Chondrocyte (in vitro differentiated cells): ENCODE measurements around the gene STAT6. TPM values are rescaled to one million over a fixed set of nuclear protein-coding genes. Genes with fewer than 3 reads are reported as not detected.

Source experiments
- DNase-seq: peaks from one replicate; pipeline ENCODE4 v3.0.0; 2021; ENCODE audit warnings: mixed read lengths, low spot score
- H3K27ac Mint-ChIP-seq: one replicate; pipeline ENCODE4 v1.8.0; 2021; ENCODE audit warnings: mild to moderate bottlenecking, moderate library complexity, mixed read lengths; ENCODE audit not compliant: unreplicated experiment
- H3K27me3 Mint-ChIP-seq: 2 replicates; pipeline ENCODE4 v1.8.0; 2021; ENCODE audit warnings: low read depth, mixed read lengths
- H3K36me3 Mint-ChIP-seq: 2 replicates; pipeline ENCODE4 v1.8.0; 2021; ENCODE audit warnings: low read depth, mixed read lengths
- H3K4me1 Mint-ChIP-seq: 2 replicates; pipeline ENCODE4 v1.8.0; 2021; ENCODE audit warnings: low read depth, mild to moderate bottlenecking, mixed read lengths
- H3K4me3 Mint-ChIP-seq: one replicate; pipeline ENCODE4 v1.8.0; 2021; ENCODE audit warnings: mild to moderate bottlenecking, moderate library complexity, mixed read lengths; ENCODE audit not compliant: unreplicated experiment
- H3K9me3 Mint-ChIP-seq: 2 replicates; pipeline ENCODE4 v1.8.0; 2021; ENCODE audit warnings: low read depth, mixed read lengths
- total RNA-seq: library from RNA; stranded (reverse); gene quantifications from 3 replicates; pipeline ENCODE4 v1.2.1, GENCODE V29; 2021
- TF ChIP-seq, protein P1 (sequence below): fragments of 200-600 bp; sonication (generic); IDR thresholded peaks from 2 replicates; pipeline ENCODE4 v1.5.0; 2021; ENCODE audit warnings: antibody characterized with exemption, mild to moderate bottlenecking, moderate library complexity

The STAT6 gene
- total RNA-seq, 1 donor from 2014 or later: 89.4 TPM

DNA sequence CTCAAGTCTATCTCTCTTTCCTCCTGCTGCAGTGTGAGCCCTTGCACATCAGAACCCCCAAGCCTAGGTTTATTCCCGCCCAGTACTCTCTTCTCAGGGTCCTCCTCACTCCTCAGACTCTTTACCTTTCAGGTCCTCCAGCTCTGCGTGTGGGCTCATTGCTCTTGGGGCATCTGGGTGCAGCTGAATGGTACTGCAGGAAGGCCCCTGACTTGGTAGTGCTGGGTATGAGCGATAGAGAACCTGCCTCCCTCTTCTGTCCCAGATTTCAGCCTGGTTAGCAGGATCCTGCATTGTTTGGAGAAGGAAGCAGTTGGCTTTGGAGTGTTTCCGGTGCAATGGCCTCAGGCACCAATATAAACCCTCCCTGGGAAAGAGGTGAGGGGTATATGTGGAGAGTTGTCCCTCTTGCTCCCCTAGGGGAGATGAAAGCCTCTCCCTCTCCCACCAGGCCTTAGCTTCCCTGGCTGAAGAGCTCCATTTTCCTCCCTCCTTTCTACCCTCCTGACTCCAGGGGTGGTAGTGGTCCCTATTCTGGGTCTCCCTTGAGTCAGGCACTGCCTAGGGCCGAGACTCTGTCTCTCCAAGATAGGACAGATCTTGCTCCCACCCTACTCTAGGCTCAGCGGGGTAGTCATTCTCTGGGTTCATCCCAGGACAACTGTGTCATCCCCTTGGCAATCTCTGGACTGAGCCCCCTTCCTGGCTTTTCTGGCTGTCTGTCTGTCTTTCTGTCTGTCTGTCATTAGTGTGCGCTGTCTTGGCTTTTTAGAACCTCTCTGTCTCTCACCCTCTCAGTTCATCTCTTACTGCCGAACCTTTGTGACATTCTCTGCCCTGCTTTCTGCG, 21.0 kb upstream of the STAT6 start:
- H3K27me3 Mint-ChIP-seq: no peaks in the 10 kb centered on the region

DNA sequence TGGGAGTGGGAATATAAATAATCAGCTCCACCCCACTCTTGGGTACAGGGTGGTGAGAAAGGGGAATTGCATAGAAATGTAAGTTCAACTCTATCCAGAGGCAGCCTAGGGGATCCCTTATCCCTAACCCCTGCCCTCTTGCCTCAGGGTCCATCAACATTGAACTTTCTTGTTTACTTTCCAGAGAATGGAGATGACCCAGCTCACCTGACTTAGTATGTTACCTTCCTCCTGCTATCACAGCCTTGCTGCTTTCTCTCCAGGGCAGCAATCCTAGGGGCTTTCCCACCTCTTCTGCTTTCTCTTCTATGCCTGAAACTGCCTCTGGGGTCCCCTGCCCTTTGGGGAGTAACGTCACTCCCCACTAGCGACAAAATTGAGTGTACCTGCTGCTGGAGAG, 19.8 kb upstream of the STAT6 start:
- Mint-ChIP-seq H3K9me3 (no peaks in the 10 kb centered on the region), H3K36me3 (no peaks in the 10 kb centered on the region), H3K4me3 (peak overlapping the region; percentile 87), H3K4me1 (peaks cover 76% of the 10 kb centered on the region), H3K27ac (peak overlapping the region; percentile 91), H3K27me3 (no peaks in the 10 kb centered on the region)
- TF ChIP-seq, protein P1, sequence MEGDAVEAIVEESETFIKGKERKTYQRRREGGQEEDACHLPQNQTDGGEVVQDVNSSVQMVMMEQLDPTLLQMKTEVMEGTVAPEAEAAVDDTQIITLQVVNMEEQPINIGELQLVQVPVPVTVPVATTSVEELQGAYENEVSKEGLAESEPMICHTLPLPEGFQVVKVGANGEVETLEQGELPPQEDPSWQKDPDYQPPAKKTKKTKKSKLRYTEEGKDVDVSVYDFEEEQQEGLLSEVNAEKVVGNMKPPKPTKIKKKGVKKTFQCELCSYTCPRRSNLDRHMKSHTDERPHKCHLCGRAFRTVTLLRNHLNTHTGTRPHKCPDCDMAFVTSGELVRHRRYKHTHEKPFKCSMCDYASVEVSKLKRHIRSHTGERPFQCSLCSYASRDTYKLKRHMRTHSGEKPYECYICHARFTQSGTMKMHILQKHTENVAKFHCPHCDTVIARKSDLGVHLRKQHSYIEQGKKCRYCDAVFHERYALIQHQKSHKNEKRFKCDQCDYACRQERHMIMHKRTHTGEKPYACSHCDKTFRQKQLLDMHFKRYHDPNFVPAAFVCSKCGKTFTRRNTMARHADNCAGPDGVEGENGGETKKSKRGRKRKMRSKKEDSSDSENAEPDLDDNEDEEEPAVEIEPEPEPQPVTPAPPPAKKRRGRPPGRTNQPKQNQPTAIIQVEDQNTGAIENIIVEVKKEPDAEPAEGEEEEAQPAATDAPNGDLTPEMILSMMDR: no peak
- DNase-seq: no peak

More for the DNA sequence above, 21.0 kb upstream of the STAT6 start:
- Mint-ChIP-seq H3K4me3 (peak overlapping the region; percentile 87), H3K27ac (peak overlapping the region; percentile 91), H3K9me3 (no peaks in the 10 kb centered on the region), H3K36me3 (no peaks in the 10 kb centered on the region), H3K4me1 (peaks cover 79% of the 10 kb centered on the region)
- TF ChIP-seq, protein P1: no peak
- no peak for DNase-seq

DNA sequence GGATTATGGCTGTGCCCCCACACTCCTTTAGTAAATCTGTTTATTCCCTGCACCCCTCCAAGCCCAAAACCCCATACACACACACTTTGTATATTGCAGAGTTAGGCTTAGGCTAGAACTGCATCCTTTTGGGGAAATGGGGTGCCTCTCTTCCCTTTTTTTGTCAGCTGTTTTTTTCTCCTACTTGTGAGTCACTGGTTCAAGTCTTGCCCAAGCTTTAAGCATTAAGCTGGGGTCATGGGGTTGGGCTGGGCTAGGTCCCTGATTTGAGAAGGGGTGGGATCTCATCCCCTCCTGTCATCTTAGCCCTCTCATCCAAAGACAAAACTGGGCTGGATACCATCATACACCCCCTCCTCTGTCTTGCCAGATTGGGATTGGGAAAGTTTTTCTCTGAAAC, 18.7 kb upstream of the STAT6 start:
- peak overlapping the region; percentile 87 for H3K4me3 Mint-ChIP-seq
- no peaks in the 10 kb centered on the region for H3K36me3 Mint-ChIP-seq
- DNase-seq: no peak
- no peaks in the 10 kb centered on the region for H3K27me3 Mint-ChIP-seq
- TF ChIP-seq, protein P1: no peak
- no peaks in the 10 kb centered on the region for H3K9me3 Mint-ChIP-seq
- peak overlapping the region; percentile 91 for H3K27ac Mint-ChIP-seq
- H3K4me1 Mint-ChIP-seq: peaks cover 65% of the 10 kb centered on the region

DNA sequence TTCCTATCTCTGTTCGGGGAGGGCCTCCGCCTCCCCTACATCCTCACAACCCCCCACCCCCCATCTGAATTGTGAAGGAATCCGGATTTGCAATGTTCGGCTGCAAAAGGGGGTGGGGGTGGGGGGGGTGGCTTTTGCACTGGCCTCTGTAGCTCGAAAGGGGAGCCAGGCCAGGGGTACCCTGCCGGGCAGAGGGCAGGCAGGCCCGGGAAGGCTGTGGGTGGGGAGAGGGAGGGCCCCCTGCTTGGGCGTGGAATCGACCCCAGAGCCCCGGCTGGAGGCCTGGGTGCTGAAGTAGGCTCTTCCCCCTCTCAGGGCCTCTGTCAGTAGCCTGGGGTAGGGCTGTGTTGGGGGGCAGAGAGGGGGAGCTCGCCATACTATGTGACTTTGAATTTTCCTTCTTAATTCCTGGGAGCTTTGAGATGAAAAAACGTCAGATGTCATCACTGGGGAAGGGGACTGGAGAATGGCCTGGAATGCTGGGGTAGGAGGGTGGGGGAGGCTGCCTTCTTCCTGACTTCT, 18.2 kb upstream of the STAT6 start:
- H3K9me3 Mint-ChIP-seq: no peaks in the 10 kb centered on the region
- no peaks in the 10 kb centered on the region for H3K36me3 Mint-ChIP-seq
- H3K4me3 Mint-ChIP-seq: peak overlapping the region; percentile 87
- peaks cover 60% of the 10 kb centered on the region for H3K4me1 Mint-ChIP-seq
- TF ChIP-seq, protein P1: no peak
- H3K27me3 Mint-ChIP-seq: no peaks in the 10 kb centered on the region
- no peak for DNase-seq
- H3K27ac Mint-ChIP-seq: peak overlapping the region; percentile 91

DNA sequence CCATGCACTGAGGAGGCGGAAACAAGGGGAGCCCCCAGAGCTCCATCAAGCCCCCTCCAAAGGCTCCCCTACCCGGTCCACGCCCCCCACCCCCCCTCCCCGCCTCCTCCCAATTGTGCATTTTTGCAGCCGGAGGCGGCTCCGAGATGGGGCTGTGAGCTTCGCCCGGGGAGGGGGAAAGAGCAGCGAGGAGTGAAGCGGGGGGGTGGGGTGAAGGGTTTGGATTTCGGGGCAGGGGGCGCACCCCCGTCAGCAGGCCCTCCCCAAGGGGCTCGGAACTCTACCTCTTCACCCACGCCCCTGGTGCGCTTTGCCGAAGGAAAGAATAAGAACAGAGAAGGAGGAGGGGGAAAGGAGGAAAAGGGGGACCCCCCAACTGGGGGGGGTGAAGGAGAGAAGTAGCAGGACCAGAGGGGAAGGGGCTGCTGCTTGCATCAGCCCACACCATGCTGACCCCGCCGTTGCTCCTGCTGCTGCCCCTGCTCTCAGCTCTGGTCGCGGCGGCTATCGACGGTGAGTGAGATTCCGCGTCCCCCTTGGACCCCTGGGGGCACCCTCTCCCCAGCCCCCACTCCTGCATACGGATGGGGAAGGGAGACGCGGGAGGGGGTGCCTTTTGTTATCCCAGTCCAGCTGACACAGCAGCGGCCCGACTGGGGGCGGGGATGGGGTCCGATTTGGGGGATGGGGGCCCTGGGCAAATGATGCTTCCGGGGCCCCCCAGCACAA, 17.5 kb upstream of the STAT6 start:
- DNase-seq: no peak
- H3K9me3 Mint-ChIP-seq: no peaks in the 10 kb centered on the region

More for the DNA sequence above, 17.5 kb upstream of the STAT6 start:
- TF ChIP-seq, protein P1: no peak
- H3K36me3 Mint-ChIP-seq: no peaks in the 10 kb centered on the region
- H3K4me1 Mint-ChIP-seq: peaks cover 57% of the 10 kb centered on the region
- H3K27ac Mint-ChIP-seq: peak overlapping the region; percentile 80
- peak overlapping the region; percentile 87 for H3K4me3 Mint-ChIP-seq
- H3K27me3 Mint-ChIP-seq: no peaks in the 10 kb centered on the region
